ENCODE data around the gene GMDS.
A peak's percentile ranks its signal among the peaks of the same experiment; 100 is the strongest.

Gene GMDS

DNA sequence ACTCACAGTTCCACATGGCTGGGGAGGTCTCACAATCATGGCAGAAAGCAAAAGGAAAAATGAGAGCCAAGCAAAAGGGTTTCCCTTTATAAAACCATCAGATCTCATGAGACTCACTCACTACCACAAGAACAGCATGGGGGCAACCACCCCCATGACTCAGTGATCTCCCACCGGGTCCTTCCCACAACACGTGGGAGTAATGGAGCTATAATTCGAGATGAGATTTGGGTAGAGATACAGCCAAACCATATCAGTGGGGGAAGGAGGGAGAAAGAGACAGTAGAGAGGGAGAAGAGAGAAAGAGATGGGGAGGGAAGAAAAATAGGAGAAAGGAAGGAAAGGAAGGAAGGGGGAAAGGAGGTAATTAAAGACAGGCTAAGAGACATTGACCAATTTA lies 30.1 kb downstream of the GMDS start:
- DNase-seq (ENCODE audit: extremely low spot score, insufficient read length, low read depth) = no peak

GRCh38 chr6:2213086-2213485 lies 32.3 kb downstream of the GMDS start:
- DNase-seq (ENCODE audit: extremely low spot score, insufficient read length, low read depth) (no peak), FAIRE-seq (no peak)

More for the DNA sequence above, 30.1 kb downstream of the GMDS start:
- no peak for FAIRE-seq

- FAIRE-seq = peak; percentile 69
- DNase-seq (ENCODE audit: extremely low spot score, insufficient read length, low read depth) = no peak
These were observed 36.1 kb downstream of the GMDS start for GRCh38 chr6:2209226-2209809.

DNA sequence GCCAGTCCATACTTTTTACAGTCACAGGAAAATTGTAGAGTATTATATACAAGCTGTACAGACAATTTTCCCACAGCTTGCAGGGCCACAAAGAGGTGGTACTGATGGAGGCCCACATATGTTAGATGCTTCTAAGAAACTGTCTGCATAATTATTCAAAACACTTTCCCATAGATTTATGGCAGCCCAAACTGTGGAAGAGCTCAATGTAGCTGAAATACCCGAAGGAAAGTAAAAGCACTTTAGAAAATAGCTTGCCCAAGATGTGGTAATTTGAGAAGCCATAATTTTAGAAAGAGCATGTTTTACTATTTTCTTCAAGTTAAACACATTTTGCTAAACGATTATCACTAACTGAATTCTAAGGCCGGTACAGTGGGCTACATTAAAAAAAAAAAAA lies 36.9 kb downstream of the GMDS start:
- DNase-seq (ENCODE audit: extremely low spot score, insufficient read length, low read depth) (no peak), FAIRE-seq (no peak)

GRCh38 chr6:2205396-2205795 lies 40.0 kb downstream of the GMDS start:
- FAIRE-seq (no peak), DNase-seq (ENCODE audit: extremely low spot score, insufficient read length, low read depth) (no peak)

GRCh38 chr6:2204272-2204671 lies 41.1 kb downstream of the GMDS start:
- no peak for DNase-seq (ENCODE audit: extremely low spot score, insufficient read length, low read depth)
- no peak for FAIRE-seq

- no peak for DNase-seq (ENCODE audit: extremely low spot score, insufficient read length, low read depth)
- FAIRE-seq = no peak
These were observed 42.1 kb downstream of the GMDS start for GRCh38 chr6:2203264-2203663.

DNA sequence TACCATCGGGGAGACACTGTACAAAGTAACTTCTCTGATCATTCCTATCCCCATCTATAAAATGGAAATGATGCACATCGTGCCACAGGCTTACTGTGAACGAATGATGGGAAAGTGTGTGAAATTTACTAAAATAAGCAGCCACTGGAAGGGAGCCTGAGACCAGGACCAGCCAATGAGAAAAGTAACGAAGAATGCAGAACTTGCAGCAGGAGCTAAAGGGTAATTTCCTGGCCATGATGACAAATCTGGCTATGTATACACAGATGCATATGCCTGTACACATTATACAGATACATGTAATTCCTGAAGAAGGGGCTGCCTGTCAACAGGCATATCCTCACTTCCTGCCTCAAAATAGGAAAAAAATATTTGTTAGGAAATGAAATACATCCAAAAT lies 47.4 kb downstream of the GMDS start:
- FAIRE-seq (no peak), DNase-seq (ENCODE audit: extremely low spot score, insufficient read length, low read depth) (no peak)

DNA sequence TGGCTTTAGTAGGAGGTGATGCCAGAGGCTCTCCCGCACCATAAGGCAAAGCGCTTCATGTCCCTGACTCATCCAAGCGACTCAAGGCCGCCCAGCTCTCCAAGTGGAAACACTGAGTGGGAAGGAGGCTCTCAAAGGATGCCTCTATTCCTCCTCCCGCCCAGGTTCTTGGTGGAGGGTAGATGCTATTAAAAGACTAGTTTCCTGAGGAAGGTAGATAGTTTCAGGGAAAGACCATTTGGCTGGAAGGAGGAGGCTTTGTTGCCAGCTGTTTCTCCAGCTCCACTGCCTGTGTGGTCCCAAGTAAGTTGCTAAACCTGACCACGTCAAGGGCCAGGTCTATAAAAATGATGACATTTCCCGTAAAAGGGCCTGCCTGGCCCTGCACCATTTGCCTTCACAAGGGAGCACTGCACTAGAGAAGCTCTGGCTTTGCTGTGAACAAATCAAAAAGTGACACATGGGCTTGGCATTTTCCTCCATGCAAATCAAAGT lies 48.2 kb downstream of the GMDS start:
- DNase-seq (ENCODE audit: extremely low spot score, insufficient read length, low read depth) = no peak
- no peak for FAIRE-seq

- FAIRE-seq (peak; percentile 35), DNase-seq (ENCODE audit: extremely low spot score, insufficient read length, low read depth) (no peak)
These were observed 49.2 kb downstream of the GMDS start for GRCh38 chr6:2196079-2196679.

DNA sequence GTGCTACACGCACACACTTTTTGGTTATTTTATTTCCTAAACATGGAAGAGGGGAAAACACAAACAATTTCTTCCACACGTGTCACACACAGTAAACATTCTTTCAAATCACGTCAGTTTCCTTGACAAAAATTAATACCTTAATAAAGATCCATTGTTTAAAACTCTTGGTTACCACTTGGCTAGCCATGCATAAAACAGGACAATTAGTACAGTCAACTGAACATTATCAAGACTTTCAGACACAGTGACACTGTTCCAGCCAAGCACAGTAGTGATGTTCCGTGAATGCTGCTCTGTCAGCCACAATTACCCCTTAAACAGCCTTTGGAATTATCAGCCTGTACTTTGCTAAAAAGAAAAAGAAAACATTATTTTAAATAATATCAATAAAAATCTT lies 50.8 kb downstream of the GMDS start:
- DNase-seq (ENCODE audit: extremely low spot score, insufficient read length, low read depth) (no peak), FAIRE-seq (no peak)

GRCh38 chr6:2193931-2194330 lies 51.5 kb downstream of the GMDS start:
- no peak for FAIRE-seq
- DNase-seq (ENCODE audit: extremely low spot score, insufficient read length, low read depth) = no peak

- FAIRE-seq = no peak
These were observed 52.4 kb downstream of the GMDS start for GRCh38 chr6:2192976-2193375.

GRCh38 chr6:2191390-2191740 lies 54.0 kb downstream of the GMDS start:
- DNase-seq (ENCODE audit: extremely low spot score, insufficient read length, low read depth) (no peak), FAIRE-seq (no peak)

More at GRCh38 chr6:2192976-2193375, 52.4 kb downstream of the GMDS start:
- DNase-seq (ENCODE audit: extremely low spot score, insufficient read length, low read depth) = no peak

- FAIRE-seq (no peak), DNase-seq (ENCODE audit: extremely low spot score, insufficient read length, low read depth) (no peak)
These were observed 54.6 kb downstream of the GMDS start for GRCh38 chr6:2190661-2191389.

GRCh38 chr6:2188856-2189384 lies 56.5 kb downstream of the GMDS start:
- DNase-seq (ENCODE audit: extremely low spot score, insufficient read length, low read depth) (no peak), FAIRE-seq (peak; percentile 9)

DNA sequence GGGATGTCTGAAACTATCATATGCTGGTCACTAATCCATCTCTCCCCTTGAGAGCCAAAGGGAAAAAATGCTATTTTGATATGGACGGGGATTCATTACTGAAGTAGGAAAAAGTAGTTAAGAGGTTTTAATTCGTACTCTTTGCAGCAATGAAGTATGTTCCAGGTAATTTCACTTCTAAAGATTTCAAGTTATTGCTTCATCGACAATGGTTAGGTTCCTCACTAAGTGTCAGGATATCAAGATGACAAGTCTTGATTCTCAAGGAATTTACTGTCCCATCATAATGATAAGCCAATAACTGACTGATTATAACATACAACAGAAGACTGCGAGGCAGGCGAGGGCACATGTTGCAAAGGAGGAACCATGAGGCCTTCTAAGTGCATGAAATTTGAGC lies 57.0 kb downstream of the GMDS start:
- FAIRE-seq (no peak), DNase-seq (ENCODE audit: extremely low spot score, insufficient read length, low read depth) (no peak)

DNA sequence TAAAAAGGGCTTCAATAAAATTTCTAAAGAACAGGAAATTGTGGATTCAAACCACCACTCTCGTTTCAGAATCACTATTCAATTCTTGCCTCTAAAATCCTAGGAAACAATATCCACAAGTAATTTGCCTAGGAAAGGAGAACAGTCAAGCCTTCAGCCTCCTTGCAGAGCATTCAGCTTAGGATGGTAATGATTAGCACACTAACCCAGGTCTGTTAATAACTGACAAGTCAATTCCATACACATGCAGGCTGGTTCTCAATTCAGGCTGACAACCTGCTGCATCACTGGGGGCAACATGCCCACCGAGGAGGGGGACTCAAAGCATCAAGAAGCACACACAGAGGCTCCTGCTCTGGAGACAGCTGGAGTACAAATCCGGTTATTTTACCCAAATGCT lies 57.6 kb downstream of the GMDS start:
- FAIRE-seq = peak; percentile 66
- no peak for DNase-seq (ENCODE audit: extremely low spot score, insufficient read length, low read depth)

DNA sequence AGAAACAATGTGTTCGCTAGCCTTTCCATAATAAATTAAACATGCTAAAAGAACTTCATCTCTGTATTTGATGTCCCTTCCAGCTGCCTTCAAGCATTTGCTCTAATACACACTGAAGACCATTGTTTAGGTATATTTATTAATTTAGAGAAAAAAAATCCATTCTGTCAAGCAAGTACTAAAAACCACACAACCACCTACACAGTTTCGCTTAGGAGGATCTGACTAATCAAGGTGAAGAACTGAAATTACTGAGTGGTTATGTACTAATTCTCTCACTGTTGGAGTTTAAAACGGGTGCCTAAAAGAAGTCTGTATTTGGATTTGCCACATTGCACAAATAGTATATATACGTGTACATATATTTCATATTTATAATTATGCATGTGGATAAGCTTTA lies 58.9 kb downstream of the GMDS start:
- no peak for DNase-seq (ENCODE audit: extremely low spot score, insufficient read length, low read depth)
- FAIRE-seq = peak; percentile 71

- DNase-seq (ENCODE audit: extremely low spot score, insufficient read length, low read depth) = no peak
- no peak for FAIRE-seq
These were observed 59.9 kb downstream of the GMDS start for GRCh38 chr6:2185466-2185865.
